ENCODE measurements around the gene PRR22.
"Not testable (repeated sequence)": the region's sequence is repeated elsewhere in the genome, so short reads cannot be mapped to it uniquely, and the experiment has no call there.

DNA sequence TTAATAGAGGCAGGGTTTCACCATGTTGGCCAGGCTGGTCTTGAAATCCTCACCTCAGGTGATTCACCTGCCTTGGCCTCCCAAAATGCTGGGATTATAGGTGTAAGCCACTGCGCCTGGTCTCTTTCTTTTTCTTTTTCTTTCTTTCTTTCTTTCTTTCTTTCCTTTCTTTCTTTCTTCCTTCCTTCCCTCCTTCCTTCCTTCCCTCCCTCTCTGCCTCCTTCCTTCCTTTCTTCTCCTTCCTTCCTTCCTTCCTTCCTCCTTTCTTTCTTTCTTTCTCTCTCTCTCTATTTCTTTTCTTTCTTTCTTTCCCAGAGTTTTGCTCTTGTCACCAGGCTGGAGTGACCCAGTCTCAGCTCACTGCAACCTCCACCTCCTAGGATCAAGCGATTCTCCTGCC, 51.4 kb downstream of the PRR22 start:
- TF ChIP-seq, protein P1, sequence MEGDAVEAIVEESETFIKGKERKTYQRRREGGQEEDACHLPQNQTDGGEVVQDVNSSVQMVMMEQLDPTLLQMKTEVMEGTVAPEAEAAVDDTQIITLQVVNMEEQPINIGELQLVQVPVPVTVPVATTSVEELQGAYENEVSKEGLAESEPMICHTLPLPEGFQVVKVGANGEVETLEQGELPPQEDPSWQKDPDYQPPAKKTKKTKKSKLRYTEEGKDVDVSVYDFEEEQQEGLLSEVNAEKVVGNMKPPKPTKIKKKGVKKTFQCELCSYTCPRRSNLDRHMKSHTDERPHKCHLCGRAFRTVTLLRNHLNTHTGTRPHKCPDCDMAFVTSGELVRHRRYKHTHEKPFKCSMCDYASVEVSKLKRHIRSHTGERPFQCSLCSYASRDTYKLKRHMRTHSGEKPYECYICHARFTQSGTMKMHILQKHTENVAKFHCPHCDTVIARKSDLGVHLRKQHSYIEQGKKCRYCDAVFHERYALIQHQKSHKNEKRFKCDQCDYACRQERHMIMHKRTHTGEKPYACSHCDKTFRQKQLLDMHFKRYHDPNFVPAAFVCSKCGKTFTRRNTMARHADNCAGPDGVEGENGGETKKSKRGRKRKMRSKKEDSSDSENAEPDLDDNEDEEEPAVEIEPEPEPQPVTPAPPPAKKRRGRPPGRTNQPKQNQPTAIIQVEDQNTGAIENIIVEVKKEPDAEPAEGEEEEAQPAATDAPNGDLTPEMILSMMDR (conservative IDR thresholded peaks at IDR 0.05): not testable (repeated sequence)
- TF ChIP-seq ZFX (IDR thresholded peaks at IDR 0.05): not testable (repeated sequence)
